Thyroid gland (tissue), 4 donors: Measurements from ENCODE around the gene CD58. TPM values are rescaled to one million over a fixed set of nuclear protein-coding genes. Genes with fewer than 3 reads are reported as not detected.
"Not testable (repeated sequence)": the region's sequence is repeated elsewhere in the genome, so short reads cannot be mapped to it uniquely, and the experiment has no call there.

Experiments
- DNase-seq, 2 donors: peaks; one replicate each; pipeline ENCODE4 v3.0.0-alpha.2; 2019
- H3K27ac ChIP-seq, 3 donors: fragments of 200-600 bp; sonication (generic); 1 replicate in 2 of 3; 2 replicates in 1 of 3; pipeline ENCODE4 v1.5.1; 2016 to 2019; ENCODE audit warnings: mild to moderate bottlenecking in 1 of 3, moderate library complexity in 1 of 3
- H3K27me3 ChIP-seq: fragments of 200-600 bp; sonication (generic); one replicate; pipeline ENCODE4 v1.5.1; 2019
- H3K36me3 ChIP-seq, 2 donors: fragments of 200-600 bp; sonication (generic); one replicate each; pipeline ENCODE4 v1.5.1; 2016 to 2019
- H3K4me1 ChIP-seq, 2 donors: fragments of 200-600 bp; sonication (generic); one replicate each; pipeline ENCODE4 v1.5.1; 2017 to 2019
- H3K4me3 ChIP-seq, 3 donors: fragments of 200-600 bp; sonication (generic); replicated peaks in 1 of 3; 1 replicate in 2 of 3; 2 replicates in 1 of 3; pipeline ENCODE4 v1.5.1; 2016; ENCODE audit warnings: mild to moderate bottlenecking in 1 of 3
- H3K9me3 ChIP-seq: fragments of 200-600 bp; sonication (generic); one replicate; pipeline ENCODE4 v1.5.1; 2017
- CTCF ChIP-seq, 6 experiments: fragments of 200-600 bp in 3 of 6; fragments of 450-650 bp in 3 of 6; sonication (generic) in 3 of 6; IDR thresholded peaks; one replicate each; pipeline ENCODE4 v1.5.1; 2016 to 2019; ENCODE audit warnings: antibody characterized with exemption in 6 of 6, mild to moderate bottlenecking in 2 of 6, inconsistent platforms in 1 of 6, moderate library complexity in 1 of 6
- POLR2A ChIP-seq, 2 donors: fragments of 450-650 bp; IDR thresholded peaks; one replicate each; pipeline ENCODE4 v1.6.1; 2017; ENCODE audit warnings: antibody characterized with exemption in 2 of 2, mild to moderate bottlenecking in 2 of 2, moderate library complexity in 1 of 2
- WGBS, 2 donors: methylation state at CpG; one replicate each; pipeline ENCODE4 v1.1.5; 2017; 5-methylcytosine and 5-hydroxymethylcytosine counted together
- intact Hi-C: fragments of 100-400 bp; cut with DNase I; formaldehyde crosslinking; loops from one replicate; pipeline ENCODE4 v1.15.1; 2023
- total RNA-seq, 4 donors: library from RNA; depleted of rRNA; stranded (reverse); fragments of >200 nt; gene quantifications; one replicate each; pipeline ENCODE4 v1.2.3, GENCODE V29; 2016

The CD58 gene
- total RNA-seq, 4 donors from 2014 or later: 17.5 to 51.9 (median 23.1) TPM

GRCh38 chr1:116605315-116605714, 34.5 kb upstream of the CD58 start:
- H3K4me1 ChIP-seq: no peaks in the 10 kb centered on the region
- no peak for DNase-seq
- WGBS, 2 donors: 97 to 100% methylated on average over 1 of the region's 1 CpG
- H3K27me3 ChIP-seq: no peaks in the 10 kb centered on the region
- TF ChIP-seq POLR2A (IDR thresholded peaks at IDR 0.05) (no peak), CTCF (IDR thresholded peaks at IDR 0.05) (no peak)
- no peaks in the 10 kb centered on the region for H3K36me3 ChIP-seq
- no peak overlapping the region for H3K4me3 ChIP-seq
- no peak overlapping the region for H3K27ac ChIP-seq
- intact Hi-C loops: no loop called here
- H3K9me3 ChIP-seq: no peaks in the 10 kb centered on the region

GRCh38 chr1:116604408-116604807, 33.6 kb upstream of the CD58 start:
- H3K4me3 ChIP-seq, H3K27me3 ChIP-seq, DNase-seq, H3K9me3 ChIP-seq, H3K27ac ChIP-seq, H3K4me1 ChIP-seq, H3K36me3 ChIP-seq, intact Hi-C loops: not testable (repeated sequence)
- 91 to 92% methylated on average over 6 of the region's 6 CpGs for WGBS, 2 donors

GRCh38 chr1:116603646-116604045, 32.8 kb upstream of the CD58 start:
- 94% methylated on average over 5 to 20 of the region's 21 CpGs for WGBS, 2 donors
- H3K27me3 ChIP-seq, H3K9me3 ChIP-seq, DNase-seq, intact Hi-C loops, H3K36me3 ChIP-seq, H3K4me1 ChIP-seq, H3K4me3 ChIP-seq, H3K27ac ChIP-seq: not testable (repeated sequence)

GRCh38 chr1:116599369-116599768, 28.5 kb upstream of the CD58 start:
- H3K27ac ChIP-seq, H3K4me3 ChIP-seq, H3K27me3 ChIP-seq, H3K4me1 ChIP-seq, H3K9me3 ChIP-seq, intact Hi-C loops, H3K36me3 ChIP-seq, DNase-seq: not testable (repeated sequence)
- WGBS, 2 donors: 89 to 92% methylated on average over 2 of the region's 2 CpGs

GRCh38 chr1:116598420-116599036, 27.7 kb upstream of the CD58 start:
- H3K36me3 ChIP-seq, H3K27me3 ChIP-seq, H3K9me3 ChIP-seq, DNase-seq, H3K4me3 ChIP-seq, intact Hi-C loops, H3K27ac ChIP-seq, H3K4me1 ChIP-seq: not testable (repeated sequence)
- WGBS, 2 donors: 88 to 90% methylated on average over 11 of the region's 11 CpGs

GRCh38 chr1:116597388-116597787, 26.6 kb upstream of the CD58 start:
- H3K4me3 ChIP-seq, H3K4me1 ChIP-seq, H3K9me3 ChIP-seq, H3K27me3 ChIP-seq, H3K36me3 ChIP-seq, intact Hi-C loops, DNase-seq, H3K27ac ChIP-seq: not testable (repeated sequence)
- WGBS, 2 donors: 69 to 73% methylated on average over 2 of the region's 2 CpGs

- H3K27ac ChIP-seq, DNase-seq, H3K27me3 ChIP-seq, H3K4me1 ChIP-seq, intact Hi-C loops, H3K4me3 ChIP-seq, H3K36me3 ChIP-seq, H3K9me3 ChIP-seq: not testable (repeated sequence)
- 88 to 95% methylated on average over 5 of the region's 5 CpGs for WGBS, 2 donors
Measured at GRCh38 chr1:116596742-116597307, 26.0 kb upstream of the CD58 start.

- peak; percentile 24 to 38 for DNase-seq
- H3K9me3 ChIP-seq, H3K36me3 ChIP-seq, H3K4me1 ChIP-seq, H3K4me3 ChIP-seq, H3K27ac ChIP-seq, H3K27me3 ChIP-seq, intact Hi-C loops: not testable (repeated sequence)
- TF ChIP-seq CTCF (IDR thresholded peaks at IDR 0.05): peak in 5 of 6 experiments; percentile 17 to 51 (median 32)
- 21 to 24% methylated on average over 8 of the region's 8 CpGs for WGBS, 2 donors
Measured at GRCh38 chr1:116595946-116596741, 25.3 kb upstream of the CD58 start.
